Calu3 (cell line): ENCODE results near the gene MCM5. TPM values are rescaled to one million over a fixed set of nuclear protein-coding genes. Genes with fewer than 3 reads are reported as not detected.

ENCODE experiments used
- BruUV-seq: library from RNA; stranded (reverse); fragments of 400-500 nt; replicated peaks from 2 replicates; lab custom pipeline; 2021; lab: Mats Ljungman, UMichigan
- CTCF ChIA-PET: fragments of 300-600 bp; sonication (Branson Sonifier 250); formaldehyde crosslinking; loops from one replicate; lab custom pipeline; 2022; ENCODE audit warnings: antibody characterized with exemption; lab: Charles Lee
- DNase-seq: peaks from one replicate; pipeline ENCODE4 v3.0.0; 2022
- H3K27ac Mint-ChIP-seq: one replicate; pipeline ENCODE4 v1.8.0; 2022; ENCODE audit warnings: mixed read lengths; ENCODE audit not compliant: unreplicated experiment
- H3K27me3 Mint-ChIP-seq: one replicate; pipeline ENCODE4 v1.8.0; 2022; ENCODE audit warnings: mixed read lengths; ENCODE audit not compliant: unreplicated experiment
- H3K36me3 Mint-ChIP-seq: one replicate; pipeline ENCODE4 v1.8.0; 2022; ENCODE audit warnings: mild to moderate bottlenecking, moderate library complexity, mixed read lengths; ENCODE audit not compliant: insufficient read depth, unreplicated experiment
- H3K4me1 Mint-ChIP-seq: one replicate; pipeline ENCODE4 v1.8.0; 2022; ENCODE audit warnings: mild to moderate bottlenecking, low read depth, mixed read lengths; ENCODE audit not compliant: unreplicated experiment
- H3K4me3 Mint-ChIP-seq: one replicate; pipeline ENCODE4 v1.8.0; 2022; ENCODE audit warnings: mild to moderate bottlenecking, low read depth, moderate library complexity, mixed read lengths; ENCODE audit not compliant: unreplicated experiment
- H3K9me3 Mint-ChIP-seq: one replicate; pipeline ENCODE4 v1.8.0; 2022; ENCODE audit warnings: low read depth, mixed read lengths; ENCODE audit not compliant: unreplicated experiment
- intact Hi-C: fragments of 100-400 bp; cut with micrococcal nuclease; formaldehyde crosslinking; loops from one replicate; pipeline ENCODE4 v1.10.0; 2022; ENCODE audit not compliant: unreplicated experiment
- total RNA-seq: library from RNA; stranded (reverse); gene quantifications from 2 replicates; pipeline ENCODE4 v1.2.3, GENCODE V29; 2022
- TF ChIP-seq, protein P1 (sequence below): fragments of 200-600 bp; IDR thresholded peaks from one replicate; pipeline ENCODE4 v1.8.0; 2022; ENCODE audit warnings: antibody characterized with exemption; ENCODE audit not compliant: unreplicated experiment

MCM5 gene
- total RNA-seq, 1 experiment from 2014 or later: 88.4 TPM

- H3K27me3 Mint-ChIP-seq: no peaks in the 10 kb centered on the region
- H3K36me3 Mint-ChIP-seq: no peaks in the 10 kb centered on the region
- peaks cover 5% of the 10 kb centered on the region for H3K9me3 Mint-ChIP-seq
- BruUV-seq: no TSS peak
- DNase-seq: no peak
- CTCF ChIA-PET: no interaction called here
- H3K4me3 Mint-ChIP-seq: no peak overlapping the region
- intact Hi-C loops: no loop called here
- H3K27ac Mint-ChIP-seq: no peak overlapping the region
- TF ChIP-seq, protein P1, sequence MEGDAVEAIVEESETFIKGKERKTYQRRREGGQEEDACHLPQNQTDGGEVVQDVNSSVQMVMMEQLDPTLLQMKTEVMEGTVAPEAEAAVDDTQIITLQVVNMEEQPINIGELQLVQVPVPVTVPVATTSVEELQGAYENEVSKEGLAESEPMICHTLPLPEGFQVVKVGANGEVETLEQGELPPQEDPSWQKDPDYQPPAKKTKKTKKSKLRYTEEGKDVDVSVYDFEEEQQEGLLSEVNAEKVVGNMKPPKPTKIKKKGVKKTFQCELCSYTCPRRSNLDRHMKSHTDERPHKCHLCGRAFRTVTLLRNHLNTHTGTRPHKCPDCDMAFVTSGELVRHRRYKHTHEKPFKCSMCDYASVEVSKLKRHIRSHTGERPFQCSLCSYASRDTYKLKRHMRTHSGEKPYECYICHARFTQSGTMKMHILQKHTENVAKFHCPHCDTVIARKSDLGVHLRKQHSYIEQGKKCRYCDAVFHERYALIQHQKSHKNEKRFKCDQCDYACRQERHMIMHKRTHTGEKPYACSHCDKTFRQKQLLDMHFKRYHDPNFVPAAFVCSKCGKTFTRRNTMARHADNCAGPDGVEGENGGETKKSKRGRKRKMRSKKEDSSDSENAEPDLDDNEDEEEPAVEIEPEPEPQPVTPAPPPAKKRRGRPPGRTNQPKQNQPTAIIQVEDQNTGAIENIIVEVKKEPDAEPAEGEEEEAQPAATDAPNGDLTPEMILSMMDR: no peak
- H3K4me1 Mint-ChIP-seq: no peaks in the 10 kb centered on the region
These were observed 63.4 kb downstream of the MCM5 start for GRCh38 chr22:35463231-35463933.

DNA sequence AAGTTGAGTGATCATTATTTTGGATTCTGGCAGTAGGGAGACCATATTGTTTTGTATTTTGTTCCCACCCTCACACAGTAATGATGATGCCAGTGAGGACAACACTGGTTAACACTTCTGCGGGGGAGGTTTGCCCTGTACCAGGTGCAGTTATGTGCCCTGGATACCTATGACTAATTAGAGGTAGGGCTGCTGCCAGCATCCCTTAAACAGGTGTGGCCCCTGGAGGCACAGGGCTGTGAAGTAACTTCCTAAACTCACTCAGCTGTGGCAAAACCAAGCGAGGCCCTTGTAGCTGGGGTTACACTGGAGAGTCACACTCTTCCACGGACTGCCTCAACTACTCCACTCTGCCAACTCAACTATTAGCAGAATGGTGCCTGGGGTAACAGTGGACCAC is 64.5 kb downstream of the MCM5 start:
- TF ChIP-seq, protein P1: no peak
- H3K4me1 Mint-ChIP-seq: no peaks in the 10 kb centered on the region
- H3K4me3 Mint-ChIP-seq: no peak overlapping the region
- no TSS peak for BruUV-seq
- H3K27me3 Mint-ChIP-seq: no peaks in the 10 kb centered on the region
- DNase-seq: no peak
- peaks cover 5% of the 10 kb centered on the region for H3K9me3 Mint-ChIP-seq
- no peaks in the 10 kb centered on the region for H3K36me3 Mint-ChIP-seq
- CTCF ChIA-PET: no interaction called here
- no peak overlapping the region for H3K27ac Mint-ChIP-seq
- intact Hi-C loops: no loop called here

DNA sequence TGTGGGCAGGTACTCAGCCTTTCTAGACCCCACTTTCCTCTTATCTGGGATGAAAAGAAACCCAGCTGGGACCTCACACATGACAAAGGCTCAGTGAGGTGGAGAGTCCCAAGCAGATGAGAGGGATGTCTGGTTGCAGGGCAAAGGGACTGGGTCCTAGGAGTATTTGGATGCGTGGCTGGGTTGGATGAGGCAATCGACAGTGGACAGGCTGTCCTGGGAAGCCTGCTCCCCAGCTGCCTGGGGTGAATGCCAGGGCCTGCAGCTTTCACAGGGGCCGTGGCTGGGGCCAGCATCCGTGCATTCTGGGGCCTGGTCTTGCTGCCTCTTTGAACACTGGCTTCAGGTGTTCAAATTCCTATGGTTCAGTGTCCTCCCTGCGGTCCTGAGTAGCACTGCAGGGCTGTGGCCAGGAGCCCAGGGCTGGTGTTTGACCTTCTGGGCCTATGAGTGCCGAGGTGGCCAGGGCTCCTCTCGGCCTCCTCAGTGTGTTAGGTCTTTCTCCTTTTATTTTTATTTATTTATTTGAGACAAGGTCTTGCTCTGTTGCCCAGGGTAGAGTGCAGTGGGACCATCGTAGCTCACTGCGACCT is 65.3 kb downstream of the MCM5 start:
- no peak for DNase-seq
- TF ChIP-seq, protein P1: no peak
- BruUV-seq: no TSS peak
- intact Hi-C loops: no loop called here
- CTCF ChIA-PET: interaction anchor here (0.9 kb wide), 1 partner anchor 17 kb away, joined by 3 read pairs; no protein-coding TSS in a partner anchor
- no peaks in the 10 kb centered on the region for H3K4me1 Mint-ChIP-seq
- H3K27ac Mint-ChIP-seq: no peak overlapping the region
- no peaks in the 10 kb centered on the region for H3K36me3 Mint-ChIP-seq
- no peak overlapping the region for H3K4me3 Mint-ChIP-seq
- peaks cover 5% of the 10 kb centered on the region for H3K9me3 Mint-ChIP-seq
- no peaks in the 10 kb centered on the region for H3K27me3 Mint-ChIP-seq

DNA sequence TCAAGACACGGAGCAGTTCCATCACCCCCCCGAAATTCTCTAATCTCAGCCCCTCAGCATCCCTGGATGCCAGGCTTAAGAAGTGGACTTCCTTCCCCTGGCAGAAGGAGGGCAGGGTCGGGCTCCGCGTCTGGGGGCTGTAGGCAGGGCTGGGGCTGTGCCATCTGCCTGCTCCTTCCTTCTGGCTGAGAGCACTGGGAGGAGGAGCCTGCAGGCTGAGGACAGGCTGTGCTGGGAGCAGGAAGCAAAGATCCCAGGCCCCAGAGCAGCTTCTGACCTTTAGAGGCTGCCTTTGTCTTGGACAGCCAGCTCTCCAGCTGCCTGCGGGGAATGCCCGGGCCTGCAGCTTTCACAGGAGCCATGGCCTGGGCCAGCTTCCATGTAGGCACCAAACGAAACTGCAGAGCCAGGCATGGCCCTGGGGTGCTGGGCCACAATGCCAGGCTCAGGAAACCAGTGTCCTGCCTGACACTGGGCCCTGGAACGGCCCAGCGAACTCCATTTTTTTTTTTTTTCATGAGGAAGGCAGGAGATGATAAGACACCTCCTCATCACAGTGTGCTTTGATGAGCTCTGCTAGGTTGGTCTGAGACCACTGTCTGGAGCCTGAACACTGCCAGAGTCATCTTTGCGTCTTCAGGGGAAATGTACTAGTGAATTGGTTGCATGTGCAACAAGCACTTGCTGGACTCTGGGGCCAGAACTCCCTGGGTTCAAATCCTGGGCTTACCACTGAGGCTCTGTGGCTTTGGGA is 67.9 kb downstream of the MCM5 start:
- H3K4me1 Mint-ChIP-seq: no peaks in the 10 kb centered on the region
- no peak for DNase-seq
- intact Hi-C loops: no loop called here
- no peak overlapping the region for H3K27ac Mint-ChIP-seq
- TF ChIP-seq, protein P1: no peak
- H3K36me3 Mint-ChIP-seq: no peaks in the 10 kb centered on the region
- no TSS peak for BruUV-seq
- H3K9me3 Mint-ChIP-seq: peaks cover 5% of the 10 kb centered on the region
- CTCF ChIA-PET: interaction anchor here (0.5 kb wide), 1 partner anchor 677 kb away, joined by 4 read pairs; no protein-coding TSS in a partner anchor
- no peak overlapping the region for H3K4me3 Mint-ChIP-seq
- no peaks in the 10 kb centered on the region for H3K27me3 Mint-ChIP-seq
